HG03064 (cell line): ENCODE data around the gene ATP8A2.
"Not testable (repeated sequence)": the region's sequence is repeated elsewhere in the genome, so short reads cannot be mapped to it uniquely, and the experiment has no call there.

Experiments used
- ATAC-seq: cut with Tn5 transposase; IDR thresholded peaks from one replicate; pipeline ENCODE4 v1.9.1; 2021; ENCODE audit warnings: low read depth; ENCODE audit not compliant: unreplicated experiment

Gene ATP8A2

GRCh38 chr13:25778808-25779305 lies 407.1 kb downstream of the ATP8A2 start:
- ATAC-seq: no peak

- ATAC-seq: no peak
These were observed 411.3 kb downstream of the ATP8A2 start for GRCh38 chr13:25783076-25783475.

DNA sequence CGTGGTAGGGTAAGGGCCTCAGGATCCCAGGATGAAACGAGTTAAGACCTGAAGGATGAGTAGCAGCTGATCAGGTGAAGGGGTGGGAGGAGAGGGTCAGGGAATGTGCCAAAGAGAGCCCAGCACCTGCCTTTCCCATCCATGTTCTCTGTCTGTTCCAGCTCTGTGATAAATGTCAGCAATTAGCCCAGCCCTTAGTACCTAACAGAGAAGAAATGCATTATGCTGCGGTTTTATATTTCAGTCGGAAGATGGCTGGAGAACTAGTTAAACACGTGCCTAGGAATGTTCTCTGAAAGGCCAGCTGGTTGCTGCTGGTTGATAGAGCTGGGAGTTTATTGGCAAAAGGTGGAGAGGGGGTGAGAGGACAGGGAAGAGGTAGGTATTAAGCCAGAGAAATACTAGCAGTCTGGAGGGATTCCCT lies 411.8 kb downstream of the ATP8A2 start:
- no peak for ATAC-seq

DNA sequence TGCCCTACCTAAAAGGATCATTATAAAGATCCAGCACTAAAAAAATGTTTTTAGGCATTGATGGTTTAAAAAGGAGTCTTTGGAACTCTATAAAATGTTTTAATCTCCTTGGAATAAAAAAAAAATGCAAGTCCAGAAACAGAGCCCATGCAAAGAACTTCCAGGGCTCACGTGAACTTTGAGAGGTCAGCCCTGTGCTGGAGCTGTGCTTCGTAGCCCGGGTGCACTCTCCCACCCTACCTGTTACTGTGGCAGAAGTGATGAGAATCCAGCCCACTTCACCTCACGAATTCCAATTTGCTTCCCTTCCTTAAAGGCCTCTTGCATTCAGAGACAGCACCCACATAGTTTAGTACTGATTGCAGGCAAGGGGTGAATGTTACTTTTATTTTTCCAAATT lies 412.3 kb downstream of the ATP8A2 start:
- no peak for ATAC-seq

GRCh38 chr13:25790137-25790536 lies 418.4 kb downstream of the ATP8A2 start:
- ATAC-seq: not testable (repeated sequence)

DNA sequence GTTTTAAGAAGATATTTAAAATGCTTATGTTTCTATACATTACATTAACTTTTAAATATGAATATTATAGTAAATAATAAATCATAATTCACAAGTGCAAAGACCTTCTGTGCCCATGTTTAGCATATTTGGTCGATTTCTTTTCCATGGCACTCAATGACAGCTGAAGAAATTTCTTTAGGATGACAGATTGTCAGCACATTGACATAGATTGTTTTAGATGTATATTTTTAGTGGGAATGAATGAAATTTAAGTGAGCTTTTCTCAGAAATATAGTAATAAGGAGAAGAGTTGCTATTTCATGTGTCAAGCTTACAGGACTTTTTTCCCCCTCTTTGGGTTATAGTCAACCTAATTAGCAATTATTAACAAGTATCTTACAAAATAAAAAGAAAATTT lies 423.5 kb downstream of the ATP8A2 start:
- no peak for ATAC-seq

- ATAC-seq: no peak
These were observed 424.7 kb downstream of the ATP8A2 start for GRCh38 chr13:25796474-25796873.

DNA sequence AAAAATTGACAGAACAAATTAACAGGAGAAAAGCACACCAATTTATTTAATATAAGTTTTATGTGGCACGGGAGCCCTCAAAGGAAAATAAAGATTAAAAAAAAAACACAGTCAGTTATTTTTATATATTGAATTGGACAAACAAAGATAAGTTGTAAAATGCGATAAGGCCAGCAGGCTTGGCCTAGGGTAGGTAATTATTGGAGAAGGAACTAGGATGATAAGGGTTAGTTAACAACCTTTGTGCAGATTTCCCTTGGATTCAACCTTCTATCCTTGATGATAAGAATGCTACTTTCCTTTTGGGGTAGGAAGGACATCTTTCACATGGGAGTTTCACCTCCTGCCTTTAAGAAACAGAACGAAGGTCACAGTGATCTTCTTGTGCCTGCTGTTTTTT lies 427.2 kb downstream of the ATP8A2 start:
- no peak for ATAC-seq

DNA sequence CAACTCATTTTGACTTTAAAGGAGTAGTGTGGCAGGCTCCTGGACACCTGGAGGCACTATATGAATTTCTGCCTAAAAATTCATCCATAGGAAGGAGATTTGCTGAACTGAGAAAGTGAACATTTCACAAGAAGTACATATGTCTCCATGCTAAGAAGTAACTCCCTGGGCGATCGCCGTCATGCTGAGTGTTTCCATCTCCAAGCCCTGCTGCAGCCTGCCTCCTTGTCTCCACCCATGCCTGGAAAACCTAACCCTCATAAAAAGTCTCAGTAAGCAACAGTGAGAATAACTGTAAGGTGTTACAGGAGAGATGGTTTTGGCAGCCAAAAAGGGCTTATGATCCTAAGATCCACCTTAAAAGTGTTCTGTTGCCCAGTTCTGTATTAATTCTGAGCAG lies 428.7 kb downstream of the ATP8A2 start:
- ATAC-seq: no peak

DNA sequence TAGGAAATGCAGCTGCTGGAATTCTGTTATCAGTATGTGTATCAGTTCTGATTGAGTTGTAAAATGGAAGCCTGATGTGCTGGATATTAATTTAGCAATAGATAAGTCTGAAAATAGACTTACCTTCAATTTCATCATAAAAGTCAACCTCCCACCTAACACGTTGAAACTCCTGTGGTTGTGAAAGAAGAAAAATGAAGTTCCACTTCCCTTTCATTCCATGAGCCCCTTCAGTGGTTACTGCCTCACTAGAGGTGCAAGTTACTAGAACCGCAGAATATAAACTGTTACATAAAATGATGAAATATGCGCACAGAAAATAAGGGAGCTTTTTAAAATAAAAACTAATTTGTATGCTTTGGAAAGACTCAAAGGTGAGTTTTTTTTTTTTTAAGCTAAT lies 430.8 kb downstream of the ATP8A2 start:
- ATAC-seq: no peak

- no peak for ATAC-seq
These were observed 431.9 kb downstream of the ATP8A2 start for GRCh38 chr13:25803641-25804040.

DNA sequence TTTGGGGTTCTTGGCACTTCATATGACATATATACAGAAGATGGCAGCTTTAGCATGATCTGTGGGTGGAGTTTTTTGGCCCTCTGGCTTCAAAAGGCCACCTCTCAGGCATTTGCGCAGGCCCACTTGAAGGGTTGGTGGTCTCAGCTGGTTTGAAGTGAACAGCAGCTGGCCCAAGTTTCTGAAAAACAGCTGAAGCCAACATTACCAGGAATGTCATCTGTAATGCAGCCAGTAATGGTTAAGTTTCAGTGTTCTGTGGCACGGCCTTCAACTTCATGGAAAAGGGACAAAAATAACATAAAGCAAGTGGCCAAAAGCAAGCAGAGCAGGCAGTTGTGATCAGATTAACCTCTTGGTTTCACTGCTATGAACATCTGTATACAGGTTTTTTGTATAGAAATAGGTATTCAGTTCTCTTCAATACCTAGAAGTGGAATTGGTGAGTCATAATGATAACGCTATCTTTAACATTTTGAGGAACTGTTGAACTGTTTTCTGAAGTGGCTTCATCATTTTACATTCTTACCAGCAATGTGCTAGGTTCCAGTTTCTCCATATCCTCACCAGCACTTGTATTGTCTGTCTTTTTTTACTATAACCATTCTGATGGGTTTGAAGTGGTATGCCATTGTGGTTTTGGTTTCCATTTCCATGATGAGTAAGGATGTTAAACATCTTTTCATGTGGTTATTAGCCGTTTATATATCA lies 434.6 kb downstream of the ATP8A2 start:
- no peak for ATAC-seq

DNA sequence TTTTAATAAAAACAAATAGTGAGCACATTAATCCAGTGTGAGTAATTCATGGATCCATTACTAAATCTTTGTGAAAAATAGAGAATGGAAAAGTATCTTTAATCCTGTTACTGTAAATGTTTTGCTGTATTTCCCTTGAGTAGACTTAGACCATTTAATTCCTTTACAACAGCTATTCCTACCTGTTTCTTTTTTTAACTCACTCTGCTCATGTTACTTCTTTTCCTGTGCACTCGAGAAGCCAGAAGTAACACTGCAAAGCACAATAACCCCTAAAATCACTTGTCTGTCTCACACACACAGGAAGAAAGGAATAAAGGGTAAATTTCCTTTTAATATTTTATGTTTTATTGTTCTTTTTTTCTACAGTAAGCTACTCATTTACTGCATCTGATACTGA lies 435.8 kb downstream of the ATP8A2 start:
- no peak for ATAC-seq

DNA sequence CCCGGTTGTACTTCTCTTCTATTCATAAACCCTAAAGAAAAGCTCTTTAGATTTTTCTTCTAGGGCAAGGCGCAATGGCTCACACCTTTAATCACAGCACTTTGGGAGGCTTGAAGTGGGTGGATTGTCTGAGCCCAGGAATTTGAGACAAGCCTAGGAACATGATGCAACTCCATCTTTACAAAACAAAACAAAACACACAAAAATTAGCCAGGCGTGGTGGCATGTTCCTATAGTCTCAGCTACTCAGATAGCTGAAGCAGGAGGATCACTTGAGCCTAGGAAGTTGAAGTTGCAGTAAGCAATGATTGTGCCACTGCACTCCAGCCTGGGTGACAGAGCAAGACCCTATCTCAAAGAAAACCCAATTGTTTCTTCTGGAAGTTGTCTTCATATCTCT lies 439.7 kb downstream of the ATP8A2 start:
- ATAC-seq: no peak

GRCh38 chr13:25816239-25816638 lies 444.5 kb downstream of the ATP8A2 start:
- no peak for ATAC-seq

DNA sequence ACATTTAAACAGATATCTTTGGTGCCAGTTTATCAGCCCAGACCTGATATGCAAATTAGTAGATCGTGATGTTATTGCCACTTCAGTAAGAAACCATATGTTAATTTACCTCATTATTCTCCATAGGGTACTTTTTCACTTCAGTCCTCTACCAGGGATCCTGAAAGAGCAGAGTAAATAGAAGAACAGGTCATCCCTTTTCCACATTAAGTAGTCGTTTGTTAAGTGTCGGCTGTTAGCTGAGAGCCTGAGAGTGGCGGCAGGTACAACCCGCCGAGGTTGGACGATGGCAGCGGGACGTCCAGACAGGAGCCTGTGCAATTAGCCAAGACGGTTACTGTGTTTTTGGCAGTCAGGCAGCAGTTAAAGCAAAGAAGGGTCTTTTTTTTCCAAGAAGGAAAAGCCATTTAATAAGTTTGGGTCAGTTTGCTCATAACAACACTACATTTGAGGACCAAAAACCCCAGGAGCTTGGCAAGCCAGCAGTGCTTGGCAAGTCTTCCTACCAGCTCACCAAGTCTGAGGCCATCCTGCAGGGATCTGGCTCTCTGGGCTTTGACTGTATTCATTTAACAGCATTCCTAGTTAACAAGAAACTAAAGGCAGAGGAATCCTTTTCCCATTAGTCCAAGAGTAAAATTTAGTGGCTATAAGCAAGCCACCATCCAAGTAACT lies 448.2 kb downstream of the ATP8A2 start:
- ATAC-seq: no peak

DNA sequence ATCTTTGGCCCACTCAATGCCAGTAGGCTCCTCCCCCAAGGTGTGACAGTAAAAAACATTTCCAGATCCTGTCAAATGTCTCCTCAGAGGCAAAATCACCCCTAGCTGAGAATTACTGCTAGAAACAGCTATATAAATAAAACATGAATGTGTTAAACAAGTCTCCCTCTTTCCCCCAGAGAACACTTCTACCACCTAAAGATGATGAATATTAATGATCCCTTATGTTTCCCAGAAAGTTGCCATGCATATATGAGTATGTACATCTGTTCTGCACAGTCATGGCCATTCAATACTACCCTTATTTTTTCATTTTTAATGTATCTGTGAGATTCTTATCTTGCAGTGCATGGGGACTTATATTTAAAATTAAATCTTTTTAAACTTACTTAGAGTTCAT lies 450.0 kb downstream of the ATP8A2 start:
- ATAC-seq: no peak

- not testable (repeated sequence) for ATAC-seq
These were observed 455.4 kb downstream of the ATP8A2 start for GRCh38 chr13:25827221-25827620.

GRCh38 chr13:25827831-25828465 lies 456.2 kb downstream of the ATP8A2 start:
- ATAC-seq: no peak

- ATAC-seq: no peak
These were observed 462.0 kb downstream of the ATP8A2 start for GRCh38 chr13:25833761-25834160.

- ATAC-seq: no peak
These were observed 465.0 kb downstream of the ATP8A2 start for GRCh38 chr13:25836574-25837336.
